H7 (cell line): ENCODE measurements around the gene CST3. TPM values are rescaled to one million over a fixed set of nuclear protein-coding genes. Genes with fewer than 3 reads are reported as not detected.
A peak's percentile ranks its signal among the peaks of the same experiment; 100 is the strongest.
"Not testable (repeated sequence)": the region's sequence is repeated elsewhere in the genome, so short reads cannot be mapped to it uniquely, and the experiment has no call there.

ENCODE experiments used
- DNase-seq: peaks from one replicate; pipeline ENCODE4 v3.0.0; 2012
- H3K27me3 ChIP-seq: 2 replicates; pipeline ENCODE4 v1.6.0; 2011; ENCODE audit warnings: mild to moderate bottlenecking, low read length; ENCODE audit not compliant: control insufficient read depth, insufficient read depth
- H3K36me3 ChIP-seq: replicated peaks from 2 replicates; pipeline ENCODE4 v1.5.1; 2011; ENCODE audit warnings: low read length; ENCODE audit not compliant: control insufficient read depth, insufficient read depth
- H3K4me3 ChIP-seq: 2 replicates; pipeline ENCODE4 v1.5.1; 2011; ENCODE audit warnings: low read depth, mild to moderate bottlenecking, control low read depth, low read length, moderate library complexity; ENCODE audit not compliant: insufficient read depth
- total RNA-seq: library from RNA; depleted of rRNA; stranded (reverse); fragments of >200 nt; shearing (Covaris generic); gene quantifications from 2 replicates; pipeline ENCODE4 v1.2.3, GENCODE V29; 2014; rRNA removed

CST3 gene
- 68.5 and 104 TPM in 2 replicates for total RNA-seq

- peak; percentile 93 for DNase-seq
- Histone ChIP-seq H3K36me3 (no peaks in the 10 kb centered on the region; the same call in 1 of the 2 replicates), H3K27me3 (peaks cover 4% of the 10 kb centered on the region; the same call in 1 of the 2 replicates), H3K4me3 (peak within 1 kb of the TSS; percentile 84)
Measured at GRCh38 chr20:23637282-23638221, at the start of gene CST3. TSS of gene CST3 (minus strand) at chr20:23637955. CDS start at chr20:23637862, 93 bp downstream.

DNA sequence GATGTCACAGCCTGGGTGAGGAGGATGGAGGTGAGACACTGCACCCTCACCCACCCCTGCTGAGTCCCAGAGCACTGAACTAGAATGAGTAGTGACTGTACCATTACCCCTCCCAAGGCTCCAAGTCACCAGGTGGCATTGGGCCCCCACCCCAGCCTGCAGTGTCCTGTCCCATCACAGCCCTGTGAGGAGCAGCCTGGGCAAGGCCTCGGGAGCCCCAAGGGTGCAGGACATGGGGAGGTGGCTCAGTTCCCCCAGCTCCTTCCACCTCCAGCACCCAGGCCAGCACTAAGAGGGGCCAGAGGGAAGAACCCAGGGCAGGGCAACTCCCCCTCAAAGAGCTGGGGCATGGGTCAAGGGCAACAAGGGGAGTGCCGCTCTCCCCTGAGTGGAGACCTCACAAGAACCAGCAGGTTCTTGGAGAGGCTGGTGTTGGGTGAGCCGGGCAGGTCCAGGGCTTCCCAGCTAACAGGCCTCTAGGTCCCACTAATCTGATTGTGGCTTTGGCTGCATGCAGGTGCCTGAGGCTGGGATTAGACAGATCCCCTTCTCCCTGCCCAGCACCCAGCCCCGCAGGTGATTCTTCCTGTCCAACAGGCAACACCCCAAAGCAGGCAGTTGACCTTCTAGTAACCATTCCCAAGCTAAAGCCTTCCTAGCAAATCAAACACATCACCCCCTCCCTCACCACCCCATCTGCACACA lies 48.4 kb upstream of the CST3 start:
- Histone ChIP-seq H3K27me3 (no peaks in the 10 kb centered on the region), H3K36me3 (no peaks in the 10 kb centered on the region), H3K4me3 (no peak overlapping the region)
- DNase-seq, result no peak

DNA sequence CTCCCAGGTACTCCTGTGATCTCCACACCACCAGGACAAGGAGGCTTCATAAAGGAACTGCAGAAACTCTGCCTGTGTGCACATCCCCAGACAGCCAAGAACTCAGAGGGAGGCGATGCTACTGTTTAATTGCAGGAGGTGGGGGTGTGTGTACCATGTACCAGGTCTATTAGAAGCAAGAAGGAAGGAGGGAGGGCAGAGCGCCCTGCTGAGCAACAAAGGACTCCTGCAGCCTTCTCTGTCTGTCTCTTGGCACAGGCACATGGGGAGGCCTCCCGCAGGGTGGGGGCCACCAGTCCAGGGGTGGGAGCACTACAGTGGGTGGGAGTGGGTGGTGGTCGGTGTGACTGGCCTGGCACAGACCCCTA lies 47.8 kb upstream of the CST3 start:
- not testable (repeated sequence) for H3K4me3 ChIP-seq, H3K36me3 ChIP-seq, DNase-seq, H3K27me3 ChIP-seq

GRCh38 chr20:23684261-23684660 lies 46.5 kb upstream of the CST3 start:
- no peak for DNase-seq
- H3K4me3 ChIP-seq, result no peak overlapping the region
- H3K36me3 ChIP-seq, result no peaks in the 10 kb centered on the region
- H3K27me3 ChIP-seq, result no peaks in the 10 kb centered on the region

DNA sequence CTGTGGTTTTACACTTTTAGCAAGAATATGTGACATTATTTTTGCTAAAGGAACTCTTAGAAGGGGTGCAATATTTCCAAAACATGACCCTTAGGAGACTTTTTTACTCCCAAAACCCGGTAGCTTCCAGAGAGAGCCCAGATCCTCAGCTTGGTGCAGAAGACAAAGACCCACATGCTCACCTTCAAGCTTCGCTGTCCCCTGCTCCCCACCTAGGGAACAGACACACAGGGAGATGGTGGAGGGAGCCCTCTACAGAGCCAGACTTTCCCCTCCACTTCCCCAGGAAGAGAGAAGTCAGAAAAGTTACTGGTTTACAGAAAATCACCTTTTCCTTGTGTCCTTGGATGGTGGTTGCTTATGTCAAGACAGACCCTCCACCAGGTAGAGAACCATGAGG lies 46.1 kb upstream of the CST3 start:
- H3K27me3 ChIP-seq, result no peaks in the 10 kb centered on the region
- H3K4me3 ChIP-seq, result no peak overlapping the region
- no peaks in the 10 kb centered on the region for H3K36me3 ChIP-seq
- no peak for DNase-seq

DNA sequence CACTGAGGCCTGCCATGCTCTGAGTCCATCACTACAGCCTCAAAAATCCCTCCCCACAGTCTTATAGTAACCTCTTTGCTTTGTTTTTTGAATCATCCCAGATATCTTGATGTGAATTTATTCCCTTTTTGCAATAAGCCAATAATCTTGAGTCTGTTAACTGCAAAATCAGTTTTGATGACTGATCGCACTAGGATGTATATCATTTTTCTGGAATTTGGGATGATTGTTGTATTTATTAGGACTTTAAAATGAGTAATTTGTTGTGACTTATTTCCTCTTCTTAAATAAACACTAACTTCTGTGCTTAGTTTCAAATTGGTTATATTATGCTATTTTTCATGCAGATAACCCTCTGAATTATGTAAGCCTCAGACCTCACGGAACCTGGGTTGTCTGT lies 45.5 kb upstream of the CST3 start:
- H3K27me3 ChIP-seq, result no peaks in the 10 kb centered on the region
- no peak for DNase-seq
- H3K36me3 ChIP-seq, result no peaks in the 10 kb centered on the region
- H3K4me3 ChIP-seq, result no peak overlapping the region

GRCh38 chr20:23680146-23680545 lies 42.4 kb upstream of the CST3 start:
- Histone ChIP-seq H3K4me3 (no peak overlapping the region), H3K27me3 (no peaks in the 10 kb centered on the region), H3K36me3 (no peaks in the 10 kb centered on the region)
- DNase-seq, result no peak

GRCh38 chr20:23679133-23680092 lies 41.7 kb upstream of the CST3 start:
- no peak for DNase-seq
- H3K36me3 ChIP-seq, result no peaks in the 10 kb centered on the region
- no peak overlapping the region for H3K4me3 ChIP-seq

DNA sequence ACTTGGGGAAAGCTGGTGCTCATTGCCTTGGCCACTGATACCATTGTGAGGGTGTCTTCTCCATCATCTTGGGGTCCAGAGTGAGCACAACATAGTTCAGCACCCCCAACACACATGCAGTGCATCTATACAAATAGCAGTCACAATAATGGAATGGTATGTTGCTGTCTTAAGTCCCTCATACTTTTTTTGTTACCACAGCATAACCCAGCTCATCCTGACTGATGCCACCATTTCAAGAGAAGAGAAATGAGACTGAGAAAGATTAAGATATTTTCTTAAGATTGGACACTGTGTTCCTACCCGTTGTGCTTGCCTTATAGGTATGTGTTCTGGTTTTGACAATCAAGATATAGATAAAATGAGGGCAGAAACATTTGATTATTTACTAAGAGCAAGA lies 35.5 kb upstream of the CST3 start:
- no peaks in the 10 kb centered on the region for H3K27me3 ChIP-seq
- no peak overlapping the region for H3K4me3 ChIP-seq
- no peaks in the 10 kb centered on the region for H3K36me3 ChIP-seq
- DNase-seq, result no peak

More at GRCh38 chr20:23679133-23680092, 41.7 kb upstream of the CST3 start:
- no peaks in the 10 kb centered on the region for H3K27me3 ChIP-seq

DNA sequence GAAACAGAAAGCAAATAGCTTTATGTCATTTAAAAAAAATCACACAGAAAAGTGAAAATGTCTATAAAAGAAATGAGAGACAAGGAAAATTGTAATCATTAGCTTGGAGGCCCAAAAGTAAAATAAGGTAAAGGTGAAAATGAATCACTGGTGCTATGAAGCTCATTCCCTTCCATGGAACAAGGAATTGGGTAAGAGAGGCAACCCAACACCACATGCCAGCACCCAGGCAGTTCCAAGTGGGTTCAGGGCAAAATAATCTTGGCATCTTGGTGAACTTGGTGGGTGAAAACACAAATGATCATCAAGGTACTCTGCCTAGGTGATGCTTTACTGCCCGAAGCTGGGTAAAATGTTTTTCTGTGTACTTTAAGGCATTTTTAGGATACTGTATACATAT lies 34.4 kb upstream of the CST3 start:
- no peak for DNase-seq
- Histone ChIP-seq H3K4me3 (no peak overlapping the region), H3K27me3 (no peaks in the 10 kb centered on the region), H3K36me3 (no peaks in the 10 kb centered on the region)

DNA sequence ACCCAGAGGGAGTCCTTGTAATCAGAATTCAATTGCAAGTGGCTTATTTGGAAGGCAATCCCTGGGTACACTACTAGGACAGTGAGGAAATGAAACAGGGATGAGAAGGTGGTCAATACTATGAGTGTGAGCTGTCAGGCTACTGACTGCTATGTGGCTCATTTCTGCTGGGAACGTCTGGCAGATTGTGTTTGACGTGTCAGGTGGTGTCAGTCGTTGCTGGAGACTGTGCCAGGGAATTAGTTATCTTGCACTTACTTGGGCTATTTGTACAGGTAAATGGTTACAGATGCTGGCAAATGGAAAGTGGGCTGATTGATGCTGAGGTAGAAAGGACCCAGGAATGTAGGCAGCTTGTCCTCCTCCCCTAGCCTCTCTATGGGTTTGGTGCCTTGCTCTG lies 33.7 kb upstream of the CST3 start:
- DNase-seq, result no peak
- no peak overlapping the region for H3K4me3 ChIP-seq
- no peaks in the 10 kb centered on the region for H3K36me3 ChIP-seq
- H3K27me3 ChIP-seq, result no peaks in the 10 kb centered on the region

DNA sequence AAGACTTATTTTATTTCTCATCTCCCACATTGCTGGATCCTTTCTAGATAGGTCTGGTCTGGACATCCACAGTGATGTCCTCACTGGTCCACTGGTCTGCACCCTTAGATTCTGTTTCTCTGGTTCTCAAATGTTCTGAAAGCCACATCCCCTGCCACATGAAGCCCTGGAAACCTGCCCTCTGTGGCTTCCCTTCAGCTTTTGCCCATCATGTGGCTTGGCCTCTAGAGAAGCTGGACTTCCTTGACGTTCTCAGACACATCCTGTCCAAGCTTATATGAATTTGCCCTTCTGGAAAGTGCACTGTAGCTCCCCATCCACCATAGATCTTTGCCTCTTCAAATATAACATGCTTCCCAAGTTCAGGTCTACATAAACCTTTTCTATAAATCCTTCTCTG lies 32.6 kb upstream of the CST3 start:
- DNase-seq, result no peak
- Histone ChIP-seq H3K27me3 (no peaks in the 10 kb centered on the region), H3K4me3 (no peak overlapping the region), H3K36me3 (no peaks in the 10 kb centered on the region)

GRCh38 chr20:23669866-23670265 lies 32.1 kb upstream of the CST3 start:
- H3K4me3 ChIP-seq, result no peak overlapping the region
- H3K36me3 ChIP-seq, result no peaks in the 10 kb centered on the region
- no peaks in the 10 kb centered on the region for H3K27me3 ChIP-seq
- no peak for DNase-seq

DNA sequence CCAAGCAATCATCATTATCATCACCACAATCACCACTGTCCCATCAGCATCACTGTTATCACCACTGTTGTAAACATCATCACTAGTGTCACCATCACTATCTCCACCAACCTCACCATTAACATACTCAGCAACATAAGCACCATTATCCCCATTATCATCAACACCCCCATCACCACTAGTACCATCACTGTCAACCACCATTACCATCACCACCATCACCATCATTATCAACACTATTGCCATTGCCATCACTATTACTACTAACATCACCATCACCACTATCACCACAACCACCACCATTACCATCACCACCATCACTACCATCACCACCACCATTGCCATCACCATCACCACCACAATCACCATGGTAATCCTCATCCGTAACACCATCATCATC lies 31.6 kb upstream of the CST3 start:
- no peak for DNase-seq
- Histone ChIP-seq H3K4me3 (no peak overlapping the region), H3K27me3 (no peaks in the 10 kb centered on the region), H3K36me3 (no peaks in the 10 kb centered on the region)
